ENCODE measurements around the gene ZNF346.

- no peak for TF ChIP-seq POLR2A (IDR thresholded peaks at IDR 0.05)
- no peak for TF ChIP-seq CTCF (IDR thresholded peaks at IDR 0.05 in 8 of 11, conservative IDR thresholded peaks at IDR 0.05 in 3 of 11)
- TF ChIP-seq POLR2AphosphoS5 (IDR thresholded peaks at IDR 0.05), result peak in 2 of 3 donors; percentile 74 to 79
Measured at GRCh38 chr5:176985516-176985915, 37.0 kb upstream of the ZNF346 start.

Data from spleen (tissue), 7 donors.